H1 (cell line): Measurements from ENCODE around the gene TBC1D4. TPM values are rescaled to one million over a fixed set of nuclear protein-coding genes. Genes with fewer than 3 reads are reported as not detected.

Experiments
- CHD7 ChIP-seq: fragments of 300-600 bp; sonication (generic); IDR thresholded peaks from 2 replicates; pipeline ENCODE4 v1.7.1; 2012; ENCODE audit warnings: low read length, moderate library complexity, mild to moderate bottlenecking, inconsistent platforms; ENCODE audit not compliant: insufficient replicate concordance
- POU5F1 ChIP-seq: IDR thresholded peaks from 2 replicates; pipeline ENCODE4 v1.6.1; 2011; ENCODE audit warnings: low read depth, mild to moderate bottlenecking, low read length, moderate library complexity
- SAP30 ChIP-seq: fragments of 300-600 bp; sonication (generic); IDR thresholded peaks from 2 replicates; pipeline ENCODE4 v1.7.1; 2012; ENCODE audit warnings: low read length, moderate library complexity, mild to moderate bottlenecking, inconsistent platforms; ENCODE audit not compliant: insufficient read depth, insufficient replicate concordance
- polyA plus RNA-seq, 7 experiments: library from polyadenylated mRNA; depleted of rRNA in 3 of 7; stranded (reverse) in 5 of 7; unstranded in 2 of 7; fragments of >200 nt in 5 of 7; fragments of 200-250 nt in 2 of 7; gene quantifications; 1 replicate in 5 of 7; 2 replicates in 1 of 7; 4 replicates in 1 of 7; pipeline versions ENCODE4 v1.2.1 to v1.2.3, GENCODE V29; 2011 to 2013; ENCODE audit warnings: missing spikeins in 2 of 7, mixed read lengths in 2 of 7
- total RNA-seq: library from RNA; stranded (reverse); fragmentation: NEBNext Ultra II Directional; extraction: Animal tissue kit (Norgen Biotek cat#: 25700); gene quantifications from 2 replicates; pipeline ENCODE4 v1.2.1, GENCODE V29; 2021

TBC1D4 gene
- total and polyA plus RNA-seq, 2 of the 8 experiments (the other 6 are each of a cell fraction or from before 2014, with no cell fraction given): 16.7 to 39.0 TPM

- TF ChIP-seq CHD7: no peak
- no peak for TF ChIP-seq SAP30
- TF ChIP-seq POU5F1: no peak
Observed at GRCh38 chr13:75437582-75438318, 44.2 kb downstream of the TBC1D4 start (continued).
